Vagina (tissue), 2 donors: ENCODE measurements around the gene ETFBKMT. TPM values are rescaled to one million over a fixed set of nuclear protein-coding genes. Genes with fewer than 3 reads are reported as not detected.
"Not testable (repeated sequence)": the region's sequence is repeated elsewhere in the genome, so short reads cannot be mapped to it uniquely, and the experiment has no call there.

Experiments used
- DNase-seq, 2 donors: peaks; one replicate each; pipeline ENCODE4 v3.0.0-alpha.2; 2017; ENCODE audit errors: extremely low spot score in 2 of 2
- H3K27ac ChIP-seq: fragments of 200-600 bp; sonication (generic); one replicate; pipeline ENCODE4 v1.5.1; 2019
- H3K27me3 ChIP-seq: fragments of 200-600 bp; sonication (generic); one replicate; pipeline ENCODE4 v1.5.1; 2019
- H3K36me3 ChIP-seq, 2 donors: fragments of 200-600 bp; sonication (generic); one replicate each; pipeline ENCODE4 v1.5.1; 2017 to 2019
- H3K4me1 ChIP-seq: fragments of 200-600 bp; sonication (generic); one replicate; pipeline ENCODE4 v1.5.1; 2019
- H3K4me3 ChIP-seq, 2 donors: fragments of 200-600 bp; sonication (generic); 1 replicate in 1 of 2; 2 replicates in 1 of 2; pipeline ENCODE4 v1.5.1; 2016 to 2019
- H3K9me3 ChIP-seq: fragments of 200-600 bp; sonication (generic); one replicate; pipeline ENCODE4 v1.5.1; 2019
- POLR2A ChIP-seq, 2 donors: fragments of 450-650 bp; IDR thresholded peaks; one replicate each; pipeline ENCODE4 v1.6.1; 2017; ENCODE audit warnings: antibody characterized with exemption in 2 of 2, mild to moderate bottlenecking in 2 of 2, moderate library complexity in 2 of 2
- POLR2AphosphoS5 ChIP-seq, 2 donors: sonication (generic); formaldehyde crosslinking; IDR thresholded peaks; one replicate each; pipeline ENCODE4 v1.9.0; 2017; ENCODE audit warnings: antibody characterized with exemption in 2 of 2, mild to moderate bottlenecking in 2 of 2, low read depth in 1 of 2; ENCODE audit not compliant: insufficient read depth in 1 of 2
- intact Hi-C: fragments of 100-400 bp; cut with DNase I; formaldehyde crosslinking; loops from one replicate; pipeline ENCODE4 v1.15.1; 2023
- total RNA-seq: library from RNA; depleted of rRNA; stranded (reverse); fragments of >200 nt; gene quantifications from one replicate; pipeline ENCODE4 v1.2.3, GENCODE V29; 2016
- TF ChIP-seq, protein P1 (sequence below), 3 experiments: fragments of 450-650 bp in 2 of 3; fragments of 200-600 bp in 1 of 3; sonication (generic) in 1 of 3; IDR thresholded peaks; one replicate each; pipeline ENCODE4 v1.5.1; 2017 to 2019; ENCODE audit warnings: antibody characterized with exemption in 3 of 3, mild to moderate bottlenecking in 2 of 3, moderate library complexity in 2 of 3

ETFBKMT gene
- total RNA-seq, 1 donor from 2014 or later, result 0.98 TPM

DNA sequence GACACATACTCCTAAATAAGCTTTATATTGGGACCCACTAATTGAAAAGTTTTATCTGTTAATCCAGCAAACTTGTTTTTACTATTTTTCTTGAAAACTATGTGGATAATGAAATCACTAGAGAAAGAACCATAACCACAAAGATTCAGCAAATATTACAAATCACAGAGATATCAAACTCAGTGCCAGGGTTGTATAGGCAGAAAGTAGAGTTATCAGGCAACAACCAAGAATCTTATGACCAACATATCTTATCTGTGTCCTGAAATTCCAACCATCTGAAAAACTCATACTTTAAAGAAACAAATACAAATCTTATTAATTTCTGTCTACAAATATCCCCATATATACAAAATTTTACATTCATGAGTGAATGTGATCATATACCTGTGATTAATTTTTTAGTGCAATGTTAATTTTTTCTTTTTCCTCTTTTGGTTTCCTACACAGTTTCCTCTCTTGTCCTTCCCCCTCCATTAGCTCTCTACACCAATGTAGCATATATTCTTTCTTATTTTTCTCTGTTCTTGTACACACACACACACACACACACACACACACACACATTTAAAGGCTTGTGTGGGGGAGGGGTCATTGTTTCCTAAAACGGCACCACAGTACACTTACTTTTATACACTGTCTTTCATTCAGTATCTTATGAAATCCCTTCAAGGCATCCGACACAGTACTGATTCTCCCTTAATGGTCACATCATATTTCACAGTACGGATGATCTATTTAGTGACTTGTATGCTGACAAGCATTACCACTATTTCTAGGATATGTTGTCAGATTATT lies 50.7 kb downstream of the ETFBKMT start:
- Histone ChIP-seq H3K27ac (no peak overlapping the region), H3K36me3 (peaks cover 0 to 6% of the 10 kb centered on the region in 2 donors), H3K4me1 (no peaks in the 10 kb centered on the region), H3K27me3 (no peaks in the 10 kb centered on the region), H3K9me3 (no peaks in the 10 kb centered on the region), H3K4me3 (no peak overlapping the region)
- intact Hi-C loops, result no loop called here
- no peak for DNase-seq
- TF ChIP-seq, protein P1, sequence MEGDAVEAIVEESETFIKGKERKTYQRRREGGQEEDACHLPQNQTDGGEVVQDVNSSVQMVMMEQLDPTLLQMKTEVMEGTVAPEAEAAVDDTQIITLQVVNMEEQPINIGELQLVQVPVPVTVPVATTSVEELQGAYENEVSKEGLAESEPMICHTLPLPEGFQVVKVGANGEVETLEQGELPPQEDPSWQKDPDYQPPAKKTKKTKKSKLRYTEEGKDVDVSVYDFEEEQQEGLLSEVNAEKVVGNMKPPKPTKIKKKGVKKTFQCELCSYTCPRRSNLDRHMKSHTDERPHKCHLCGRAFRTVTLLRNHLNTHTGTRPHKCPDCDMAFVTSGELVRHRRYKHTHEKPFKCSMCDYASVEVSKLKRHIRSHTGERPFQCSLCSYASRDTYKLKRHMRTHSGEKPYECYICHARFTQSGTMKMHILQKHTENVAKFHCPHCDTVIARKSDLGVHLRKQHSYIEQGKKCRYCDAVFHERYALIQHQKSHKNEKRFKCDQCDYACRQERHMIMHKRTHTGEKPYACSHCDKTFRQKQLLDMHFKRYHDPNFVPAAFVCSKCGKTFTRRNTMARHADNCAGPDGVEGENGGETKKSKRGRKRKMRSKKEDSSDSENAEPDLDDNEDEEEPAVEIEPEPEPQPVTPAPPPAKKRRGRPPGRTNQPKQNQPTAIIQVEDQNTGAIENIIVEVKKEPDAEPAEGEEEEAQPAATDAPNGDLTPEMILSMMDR (IDR thresholded peaks at IDR 0.05), result no peak
- no peak for TF ChIP-seq POLR2A (IDR thresholded peaks at IDR 0.05)
- TF ChIP-seq POLR2AphosphoS5 (IDR thresholded peaks at IDR 0.05; ENCODE audit: insufficient read depth in 1 of 2, low read depth in 1 of 2), result no peak

GRCh38 chr12:31712877-31713276 lies 53.4 kb downstream of the ETFBKMT start:
- TF ChIP-seq, protein P1 (IDR thresholded peaks at IDR 0.05), result no peak
- no peak for TF ChIP-seq POLR2AphosphoS5 (IDR thresholded peaks at IDR 0.05; ENCODE audit: insufficient read depth in 1 of 2, low read depth in 1 of 2)
- no peak for TF ChIP-seq POLR2A (IDR thresholded peaks at IDR 0.05)
- H3K36me3 ChIP-seq, result peaks cover 0 to 6% of the 10 kb centered on the region in 2 donors
- H3K9me3 ChIP-seq, result no peaks in the 10 kb centered on the region
- no peak for DNase-seq
- no peak overlapping the region for H3K4me3 ChIP-seq
- no peak overlapping the region for H3K27ac ChIP-seq
- intact Hi-C loops, result no loop called here
- H3K4me1 ChIP-seq, result no peaks in the 10 kb centered on the region
- H3K27me3 ChIP-seq, result no peaks in the 10 kb centered on the region

DNA sequence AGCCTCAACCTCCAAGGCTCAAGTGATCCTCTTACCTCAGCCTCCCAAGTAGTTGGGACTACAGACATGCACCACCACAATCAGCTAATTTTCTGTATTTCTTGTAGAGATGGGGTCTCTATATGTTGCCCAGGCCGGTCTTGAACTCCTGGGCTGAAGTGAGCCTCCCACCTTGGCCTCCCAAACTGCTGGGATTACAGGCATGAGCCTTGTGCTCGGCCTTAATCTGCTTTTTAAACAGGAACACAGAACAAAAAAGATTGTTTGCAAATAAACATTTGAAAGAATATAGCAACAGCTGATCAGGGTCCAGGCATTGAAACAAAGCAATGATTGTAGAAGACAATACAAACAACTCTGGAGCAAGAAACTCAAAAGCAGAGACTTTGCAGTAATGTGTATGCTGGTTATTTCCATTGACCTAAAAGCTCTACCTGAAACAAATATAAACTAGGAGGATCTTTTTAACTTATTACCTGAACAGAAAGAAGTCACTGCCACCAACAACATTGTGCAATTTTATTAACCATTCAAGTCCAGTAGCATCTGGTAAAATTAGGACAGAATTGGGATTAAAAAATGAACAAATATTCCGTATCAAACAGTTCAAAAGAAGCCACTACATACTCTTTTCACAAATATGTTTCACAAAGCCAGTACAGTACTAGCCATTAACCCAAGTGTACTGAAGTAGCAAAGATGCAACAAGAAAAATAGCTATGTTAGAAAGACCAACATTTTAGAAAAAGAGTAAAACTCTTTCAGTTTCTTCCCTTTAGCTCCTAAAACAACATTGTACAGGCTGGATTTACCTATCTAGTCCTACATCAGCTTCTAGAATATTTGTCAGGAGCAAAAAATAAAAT lies 55.2 kb downstream of the ETFBKMT start:
- Histone ChIP-seq H3K9me3 (no peaks in the 10 kb centered on the region), H3K36me3 (peaks cover 0 to 9% of the 10 kb centered on the region in 2 donors), H3K4me1 (no peaks in the 10 kb centered on the region), H3K4me3 (no peak overlapping the region), H3K27ac (no peak overlapping the region), H3K27me3 (no peaks in the 10 kb centered on the region)
- DNase-seq, result no peak
- intact Hi-C loops, result no loop called here
- TF ChIP-seq POLR2AphosphoS5 (IDR thresholded peaks at IDR 0.05; ENCODE audit: insufficient read depth in 1 of 2, low read depth in 1 of 2) (no peak), POLR2A (IDR thresholded peaks at IDR 0.05) (no peak)
- TF ChIP-seq, protein P1 (IDR thresholded peaks at IDR 0.05), result no peak

GRCh38 chr12:31715283-31715825 lies 55.9 kb downstream of the ETFBKMT start:
- intact Hi-C loops, result no loop called here
- H3K36me3 ChIP-seq, result peaks cover 0 to 9% of the 10 kb centered on the region in 2 donors
- no peaks in the 10 kb centered on the region for H3K9me3 ChIP-seq
- no peak overlapping the region for H3K27ac ChIP-seq
- no peaks in the 10 kb centered on the region for H3K4me1 ChIP-seq
- H3K27me3 ChIP-seq, result no peaks in the 10 kb centered on the region
- no peak for DNase-seq
- H3K4me3 ChIP-seq, result no peak overlapping the region
- TF ChIP-seq, protein P1 (IDR thresholded peaks at IDR 0.05), result no peak
- TF ChIP-seq POLR2AphosphoS5 (IDR thresholded peaks at IDR 0.05; ENCODE audit: insufficient read depth in 1 of 2, low read depth in 1 of 2) (no peak), POLR2A (IDR thresholded peaks at IDR 0.05) (no peak)

DNA sequence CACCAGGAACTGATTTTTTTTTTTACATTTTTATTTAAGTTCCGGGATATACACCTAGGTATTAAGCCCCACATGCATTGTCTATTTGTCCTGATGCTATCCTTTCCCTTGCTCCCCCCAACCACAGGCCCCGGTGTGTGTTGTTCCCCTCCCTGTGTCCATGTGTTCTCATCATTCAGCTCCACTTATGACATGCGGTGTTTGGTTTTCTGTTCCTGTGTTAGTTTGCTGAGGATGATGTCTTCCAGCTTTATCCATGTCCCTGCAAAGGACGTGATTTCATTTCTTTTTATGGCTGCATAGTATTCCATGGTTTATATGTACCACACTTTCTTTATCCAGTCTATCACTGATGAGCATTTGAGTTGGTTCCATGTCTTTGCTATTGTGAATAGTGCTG lies 57.5 kb downstream of the ETFBKMT start:
- H3K9me3 ChIP-seq, H3K4me3 ChIP-seq, H3K36me3 ChIP-seq, H3K27me3 ChIP-seq, intact Hi-C loops, H3K27ac ChIP-seq, DNase-seq, H3K4me1 ChIP-seq: not testable (repeated sequence)

- H3K4me1 ChIP-seq, DNase-seq, intact Hi-C loops: not testable (repeated sequence)
Measured at GRCh38 chr12:31718542-31719198, 59.2 kb downstream of the ETFBKMT start.

More at GRCh38 chr12:31718542-31719198, 59.2 kb downstream of the ETFBKMT start:
- not testable (repeated sequence) for H3K27ac ChIP-seq, H3K36me3 ChIP-seq, H3K27me3 ChIP-seq, H3K4me3 ChIP-seq, H3K9me3 ChIP-seq
